ENCODE data around the gene COL12A1. TPM values are rescaled to one million over a fixed set of nuclear protein-coding genes. Genes with fewer than 3 reads are reported as not detected.

The COL12A1 gene
- total RNA-seq, 2 experiments from 2014 or later, result not detected

DNA sequence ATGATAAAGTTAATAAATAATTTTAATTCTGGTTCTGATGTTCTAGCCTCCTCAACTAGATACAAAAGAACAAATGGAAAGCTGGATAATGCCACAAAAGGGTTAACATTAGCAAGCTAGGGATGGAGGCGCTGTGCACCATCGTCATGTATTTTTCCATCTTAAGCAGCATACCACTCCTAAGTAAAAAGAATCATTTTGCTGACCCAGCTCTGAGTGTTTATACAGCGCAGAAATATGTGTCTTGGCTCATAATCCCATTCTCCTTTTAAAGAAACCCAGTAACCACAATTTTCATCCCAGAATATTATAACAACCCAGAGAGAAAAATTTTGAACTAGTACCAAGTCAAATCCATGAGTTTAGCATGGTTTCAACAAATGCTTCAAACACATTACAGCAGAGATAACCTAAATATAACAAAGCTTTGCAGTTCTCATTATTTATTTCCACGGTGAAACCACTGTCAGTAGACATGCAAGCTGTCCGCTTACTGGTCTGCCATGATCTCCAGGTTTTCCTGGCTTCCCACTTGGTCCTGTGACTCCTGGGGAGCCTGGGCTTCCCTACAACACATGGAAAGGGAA is 111.1 kb downstream of the COL12A1 start:
- no peaks in the 10 kb centered on the region for H3K9me3 Mint-ChIP-seq
- H3K27me3 Mint-ChIP-seq, result no peaks in the 10 kb centered on the region
- H3K36me3 Mint-ChIP-seq (ENCODE audit: low read depth), result no peaks in the 10 kb centered on the region
- H3K4me3 Mint-ChIP-seq, result no peak overlapping the region
- ChIA-PET CTCF (no interaction called here), POLR2A (no interaction called here)
- DNase-seq, result no peak
- no peak overlapping the region for H3K27ac Mint-ChIP-seq
- no peaks in the 10 kb centered on the region for H3K4me1 Mint-ChIP-seq

DNA sequence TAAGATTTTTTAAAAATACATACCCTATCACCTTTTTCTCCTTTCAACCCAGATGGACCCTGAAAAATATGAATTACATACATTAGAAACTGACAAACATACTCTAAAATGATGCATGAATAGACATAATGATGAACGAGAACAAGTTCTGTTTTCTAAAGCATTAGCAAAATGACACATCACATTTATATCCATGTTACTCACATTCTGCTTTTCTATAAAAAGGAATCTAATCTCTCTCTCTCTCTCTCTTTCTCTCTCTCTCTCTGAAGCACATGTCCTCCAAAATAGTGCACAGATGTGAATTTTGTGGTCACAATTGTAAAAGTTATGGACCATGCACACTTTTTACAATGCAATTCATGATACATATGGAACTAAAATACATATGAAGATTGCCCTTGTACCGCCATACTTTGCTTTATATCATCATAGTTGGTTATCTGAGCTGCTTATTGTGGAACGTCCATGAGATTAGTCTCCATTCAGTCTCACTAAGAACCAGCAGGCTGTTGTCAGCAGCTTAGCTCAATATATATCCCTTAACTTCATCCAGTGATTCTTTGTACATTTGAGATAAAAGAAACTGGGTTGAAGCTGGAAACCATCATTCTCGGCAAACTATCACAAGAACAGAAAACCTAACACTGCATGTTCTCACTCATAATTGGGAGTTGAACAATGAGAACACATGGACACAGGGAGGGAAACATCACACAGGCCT is 114.2 kb downstream of the COL12A1 start:
- DNase-seq, result no peak
- no peak overlapping the region for H3K4me3 Mint-ChIP-seq
- ChIA-PET CTCF (no interaction called here), POLR2A (no interaction called here)
- no peaks in the 10 kb centered on the region for H3K27me3 Mint-ChIP-seq
- no peak overlapping the region for H3K27ac Mint-ChIP-seq
- no peaks in the 10 kb centered on the region for H3K4me1 Mint-ChIP-seq
- H3K9me3 Mint-ChIP-seq, result no peaks in the 10 kb centered on the region
- H3K36me3 Mint-ChIP-seq (ENCODE audit: low read depth), result no peaks in the 10 kb centered on the region

- POLR2A ChIA-PET, result no interaction called here
- Mint-ChIP-seq H3K36me3 (ENCODE audit: low read depth) (no peaks in the 10 kb centered on the region), H3K27ac (no peak overlapping the region), H3K4me1 (no peaks in the 10 kb centered on the region), H3K4me3 (no peak overlapping the region), H3K9me3 (no peaks in the 10 kb centered on the region), H3K27me3 (peaks cover 3% of the 10 kb centered on the region)
- CTCF ChIA-PET, result no interaction called here
- no peak for DNase-seq
Observed at GRCh38 chr6:75090576-75090975, 115.3 kb downstream of the COL12A1 start.

GRCh38 chr6:75089921-75090320 is 115.9 kb downstream of the COL12A1 start:
- no peaks in the 10 kb centered on the region for H3K36me3 Mint-ChIP-seq (ENCODE audit: low read depth)
- ChIA-PET POLR2A (no interaction called here), CTCF (no interaction called here)
- no peak overlapping the region for H3K27ac Mint-ChIP-seq
- no peak overlapping the region for H3K4me3 Mint-ChIP-seq
- no peak for DNase-seq
- peaks cover 9% of the 10 kb centered on the region for H3K27me3 Mint-ChIP-seq
- no peaks in the 10 kb centered on the region for H3K9me3 Mint-ChIP-seq
- peaks cover 2% of the 10 kb centered on the region for H3K4me1 Mint-ChIP-seq

DNA sequence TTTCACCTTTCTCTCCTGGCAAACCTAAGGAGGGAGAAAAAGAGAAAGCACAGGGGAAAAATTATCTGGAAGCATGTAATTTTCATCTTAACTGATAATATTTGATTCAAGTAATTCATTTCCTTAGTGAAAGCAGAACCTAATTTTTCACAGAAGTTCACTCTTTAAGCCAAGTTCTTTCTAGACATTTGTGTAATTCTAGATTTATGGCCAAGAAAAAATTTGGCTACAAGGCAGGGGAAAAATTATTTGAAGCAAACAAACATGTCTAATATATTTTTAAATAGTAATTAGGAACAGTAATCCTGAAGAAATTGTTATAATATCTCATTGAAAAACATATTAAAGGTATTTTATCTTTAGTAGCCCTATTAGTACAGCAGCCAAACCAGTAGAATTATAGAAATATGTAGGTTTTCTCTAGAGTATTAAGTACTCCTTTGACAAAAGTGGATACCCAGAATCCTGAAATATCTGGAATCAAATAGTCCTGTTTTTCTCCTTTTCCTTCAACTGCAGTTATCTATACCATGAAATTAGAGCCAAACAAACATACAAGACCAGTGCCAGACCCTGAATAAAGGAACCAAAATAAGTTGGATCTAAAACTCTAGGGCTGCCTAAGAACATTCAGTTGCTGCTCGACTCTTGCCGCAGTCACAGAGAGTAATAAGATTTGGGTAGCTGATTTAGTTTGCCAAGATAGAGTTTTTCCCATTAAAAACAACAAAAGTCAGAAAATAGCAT is 116.5 kb downstream of the COL12A1 start:
- DNase-seq, result no peak
- Mint-ChIP-seq H3K36me3 (ENCODE audit: low read depth) (no peaks in the 10 kb centered on the region), H3K9me3 (no peaks in the 10 kb centered on the region), H3K27me3 (peaks cover 15% of the 10 kb centered on the region), H3K27ac (no peak overlapping the region), H3K4me3 (no peak overlapping the region), H3K4me1 (peaks cover 2% of the 10 kb centered on the region)
- ChIA-PET CTCF (no interaction called here), POLR2A (no interaction called here)

DNA sequence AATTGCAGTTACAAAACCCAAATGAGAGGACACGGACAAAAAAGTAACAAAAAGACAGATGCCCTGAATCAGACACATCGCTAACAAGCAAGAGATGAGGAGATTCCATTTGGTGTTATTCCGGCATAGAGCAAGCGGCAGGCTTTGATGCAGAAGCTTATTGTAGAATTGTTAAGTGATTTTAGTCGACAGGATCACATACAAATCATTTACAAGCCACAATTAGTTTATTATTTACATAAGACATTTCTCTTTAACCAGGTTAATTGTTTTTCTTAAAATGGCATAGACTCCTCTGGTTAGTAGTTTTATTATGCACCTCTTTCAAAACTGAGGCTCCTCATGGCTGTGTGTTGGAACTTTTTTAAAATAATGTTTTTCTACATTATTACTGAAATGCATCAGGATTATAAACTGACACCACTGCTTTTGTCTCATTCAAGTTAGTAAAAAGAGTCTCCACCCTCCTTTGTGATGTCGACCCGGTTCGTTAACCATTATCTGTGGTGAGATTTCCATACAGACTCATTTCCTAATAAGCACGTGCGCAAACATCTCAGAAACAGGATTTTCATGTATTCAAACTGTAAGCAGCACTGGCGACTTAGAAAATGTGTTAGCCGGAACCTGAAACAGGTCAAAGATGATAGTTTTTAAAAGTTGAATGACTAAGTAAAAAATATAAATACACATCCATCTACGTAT is 119.8 kb downstream of the COL12A1 start:
- DNase-seq, result no peak

GRCh38 chr6:75084872-75085381 is 120.9 kb downstream of the COL12A1 start:
- Mint-ChIP-seq H3K4me1 (peaks cover 2% of the 10 kb centered on the region), H3K4me3 (no peak overlapping the region), H3K27me3 (peaks cover 15% of the 10 kb centered on the region), H3K36me3 (ENCODE audit: low read depth) (no peaks in the 10 kb centered on the region), H3K27ac (no peak overlapping the region), H3K9me3 (no peaks in the 10 kb centered on the region)
- CTCF ChIA-PET, result no interaction called here
- no peak for DNase-seq
- POLR2A ChIA-PET, result no interaction called here

More for the DNA sequence above, 119.8 kb downstream of the COL12A1 start:
- H3K4me3 Mint-ChIP-seq, result no peak overlapping the region
- H3K4me1 Mint-ChIP-seq, result peaks cover 2% of the 10 kb centered on the region
- H3K27me3 Mint-ChIP-seq, result peaks cover 15% of the 10 kb centered on the region
- no peak overlapping the region for H3K27ac Mint-ChIP-seq
- CTCF ChIA-PET, result no interaction called here
- H3K9me3 Mint-ChIP-seq, result no peaks in the 10 kb centered on the region
- POLR2A ChIA-PET, result no interaction called here
- no peaks in the 10 kb centered on the region for H3K36me3 Mint-ChIP-seq (ENCODE audit: low read depth)

DNA sequence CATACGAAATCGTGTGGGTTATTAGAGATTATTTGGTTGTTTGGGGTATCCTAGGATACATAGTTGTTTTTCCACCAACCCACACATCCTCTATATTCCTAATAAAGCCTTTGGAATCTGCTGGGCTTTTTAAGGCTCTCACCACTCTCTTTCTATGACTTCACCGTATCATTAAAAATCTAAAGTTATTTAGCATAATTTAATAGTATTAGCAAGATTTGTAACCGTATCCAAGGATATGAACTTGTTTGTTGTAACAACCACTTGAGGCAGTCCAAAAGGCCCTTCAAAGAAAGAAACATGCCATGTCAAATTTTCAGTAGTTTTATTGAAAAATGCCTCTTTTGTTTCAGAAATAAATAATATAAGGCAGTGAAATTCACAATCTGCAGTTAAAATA is 121.8 kb downstream of the COL12A1 start:
- Mint-ChIP-seq H3K4me3 (no peak overlapping the region), H3K27ac (no peak overlapping the region), H3K9me3 (no peaks in the 10 kb centered on the region), H3K27me3 (peaks cover 15% of the 10 kb centered on the region), H3K36me3 (ENCODE audit: low read depth) (no peaks in the 10 kb centered on the region), H3K4me1 (peaks cover 2% of the 10 kb centered on the region)
- DNase-seq, result no peak
- POLR2A ChIA-PET, result no interaction called here
- CTCF ChIA-PET, result no interaction called here

DNA sequence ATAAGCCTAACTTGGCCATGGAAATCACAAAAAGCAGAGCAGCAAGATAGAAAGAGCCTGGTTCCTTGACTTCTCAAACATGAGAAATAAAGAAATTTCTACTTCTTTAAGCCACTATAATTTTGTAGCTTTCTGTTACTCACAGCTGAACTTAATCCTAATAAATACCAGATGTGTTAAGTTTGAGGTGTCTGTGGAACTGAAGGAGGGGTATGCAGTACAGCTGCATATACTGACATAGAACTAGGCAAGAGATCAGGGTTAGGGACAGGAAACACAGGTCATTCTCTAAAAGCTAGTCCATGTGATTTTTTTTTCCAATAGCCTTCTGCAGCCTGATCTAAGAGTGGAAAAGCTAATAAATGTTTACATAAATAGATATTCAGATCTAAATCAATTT is 123.9 kb downstream of the COL12A1 start:
- Mint-ChIP-seq H3K36me3 (ENCODE audit: low read depth) (no peaks in the 10 kb centered on the region), H3K27ac (no peak overlapping the region), H3K9me3 (no peaks in the 10 kb centered on the region), H3K4me3 (no peak overlapping the region), H3K27me3 (peaks cover 15% of the 10 kb centered on the region), H3K4me1 (peaks cover 2% of the 10 kb centered on the region)
- ChIA-PET CTCF (no interaction called here), POLR2A (no interaction called here)
- DNase-seq, result no peak

DNA sequence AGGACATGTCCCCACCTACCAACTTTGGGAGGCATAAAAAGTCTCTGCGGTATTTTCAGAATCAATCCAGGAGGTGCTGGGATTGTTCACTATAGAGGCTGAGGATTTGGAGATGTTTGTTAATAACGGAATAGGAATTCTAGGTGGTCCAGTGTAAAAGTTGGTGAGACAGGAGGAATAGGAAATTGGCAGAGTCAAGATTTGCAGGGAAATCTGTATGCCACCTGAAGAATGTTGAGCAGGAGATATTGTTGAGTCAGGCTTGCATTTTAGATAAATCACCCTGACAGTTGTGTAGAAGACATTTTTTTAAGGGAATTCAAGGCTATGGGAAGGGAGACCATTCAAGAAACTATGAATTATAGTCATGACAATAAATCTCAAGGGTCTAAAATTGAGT is 124.8 kb downstream of the COL12A1 start:
- no peak overlapping the region for H3K27ac Mint-ChIP-seq
- H3K4me1 Mint-ChIP-seq, result peaks cover 2% of the 10 kb centered on the region
- H3K36me3 Mint-ChIP-seq (ENCODE audit: low read depth), result no peaks in the 10 kb centered on the region
- H3K9me3 Mint-ChIP-seq, result no peaks in the 10 kb centered on the region
- POLR2A ChIA-PET, result no interaction called here
- no peak overlapping the region for H3K4me3 Mint-ChIP-seq
- peaks cover 15% of the 10 kb centered on the region for H3K27me3 Mint-ChIP-seq
- no peak for DNase-seq
- CTCF ChIA-PET, result no interaction called here

GRCh38 chr6:75079589-75079988 is 126.3 kb downstream of the COL12A1 start:
- Mint-ChIP-seq H3K27me3 (peaks cover 3% of the 10 kb centered on the region), H3K4me3 (no peak overlapping the region), H3K27ac (no peak overlapping the region), H3K9me3 (no peaks in the 10 kb centered on the region), H3K36me3 (ENCODE audit: low read depth) (no peaks in the 10 kb centered on the region), H3K4me1 (no peaks in the 10 kb centered on the region)
- DNase-seq, result no peak
- POLR2A ChIA-PET, result no interaction called here
- CTCF ChIA-PET, result no interaction called here

DNA sequence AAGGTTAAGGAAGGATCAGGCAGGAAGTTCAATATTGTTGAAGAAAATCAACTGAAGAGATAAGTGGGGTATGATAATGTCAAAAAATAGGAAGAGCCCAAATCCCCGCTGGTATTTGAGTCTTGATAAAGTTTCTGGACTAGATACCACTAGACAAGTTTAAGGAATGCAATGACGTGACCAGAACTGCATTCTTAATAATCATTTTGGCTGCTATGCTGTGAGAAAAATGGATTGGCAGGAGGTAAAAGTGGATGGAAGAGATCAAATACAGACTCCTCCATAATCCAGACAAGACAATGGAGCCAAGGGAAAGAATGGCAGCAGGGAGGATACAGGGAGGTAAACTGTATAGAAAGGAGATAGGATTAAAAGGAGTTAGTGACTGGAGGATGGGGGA is 128.2 kb downstream of the COL12A1 start:
- Mint-ChIP-seq H3K9me3 (no peaks in the 10 kb centered on the region), H3K36me3 (ENCODE audit: low read depth) (no peaks in the 10 kb centered on the region), H3K27me3 (no peaks in the 10 kb centered on the region), H3K27ac (no peak overlapping the region), H3K4me3 (no peak overlapping the region), H3K4me1 (no peaks in the 10 kb centered on the region)
- no peak for DNase-seq
- ChIA-PET CTCF (no interaction called here), POLR2A (no interaction called here)

- no peak for DNase-seq
- no peak overlapping the region for H3K4me3 Mint-ChIP-seq
- no peaks in the 10 kb centered on the region for H3K27me3 Mint-ChIP-seq
- no peaks in the 10 kb centered on the region for H3K36me3 Mint-ChIP-seq (ENCODE audit: low read depth)
- ChIA-PET CTCF (no interaction called here), POLR2A (no interaction called here)
- H3K9me3 Mint-ChIP-seq, result no peaks in the 10 kb centered on the region
- H3K4me1 Mint-ChIP-seq, result no peaks in the 10 kb centered on the region
- no peak overlapping the region for H3K27ac Mint-ChIP-seq
Observed at GRCh38 chr6:75076009-75076408, 129.8 kb downstream of the COL12A1 start.

All from activated CD4-positive, alpha-beta T cell treated with anti-CD3 and anti-CD28 coated beads, Interleukin-2, amount 10 ng/mL, durations not matched to agents 7 days and 5 days (primary cell).